Spleen (tissue), 11 donors: ENCODE data around the gene ADD3. TPM values are rescaled to one million over a fixed set of nuclear protein-coding genes. Genes with fewer than 3 reads are reported as not detected.

Experiments used
- DNase-seq: peaks from one replicate; pipeline ENCODE4 v3.0.0-alpha.2; 2020
- H3K27ac ChIP-seq, 8 donors: fragments of 200-600 bp; sonication (generic) in 7 of 8; 1 replicate in 4 of 8; 2 replicates in 4 of 8; pipeline versions ENCODE4 v1.5.0 to v1.8.0; 2016 to 2021; ENCODE audit warnings: inconsistent platforms in 4 of 8, mild to moderate bottlenecking in 4 of 8, moderate library complexity in 1 of 8
- H3K27me3 ChIP-seq, 7 donors: fragments of 200-600 bp; sonication (generic) in 6 of 7; replicated peaks in 1 of 7; 1 replicate in 4 of 7; 2 replicates in 3 of 7; pipeline versions ENCODE4 v1.5.0 to v1.8.0; 2016 to 2021; ENCODE audit warnings: inconsistent platforms in 3 of 7, mild to moderate bottlenecking in 1 of 7
- H3K36me3 ChIP-seq, 6 donors: fragments of 200-600 bp; sonication (generic) in 5 of 6; 1 replicate in 4 of 6; 2 replicates in 2 of 6; pipeline versions ENCODE4 v1.5.0 to v1.8.0; 2016 to 2021; ENCODE audit warnings: inconsistent platforms in 2 of 6
- H3K4me1 ChIP-seq, 6 donors: fragments of 200-600 bp; sonication (generic) in 5 of 6; 1 replicate in 3 of 6; 2 replicates in 3 of 6; pipeline versions ENCODE4 v1.5.0 to v1.8.0; 2016 to 2021; ENCODE audit warnings: inconsistent platforms in 3 of 6
- H3K4me3 ChIP-seq, 8 donors: fragments of 200-600 bp; sonication (generic) in 7 of 8; 1 replicate in 4 of 8; 2 replicates in 4 of 8; pipeline versions ENCODE4 v1.5.0 to v1.8.0; 2016 to 2021; ENCODE audit warnings: inconsistent platforms in 4 of 8, mild to moderate bottlenecking in 4 of 8, moderate library complexity in 2 of 8
- H3K9me3 ChIP-seq, 8 donors: fragments of 200-600 bp; sonication (generic) in 7 of 8; 1 replicate in 4 of 8; 2 replicates in 4 of 8; pipeline versions ENCODE4 v1.5.0 to v1.8.0; 2016 to 2021; ENCODE audit warnings: inconsistent platforms in 4 of 8
- CTCF ChIP-seq, 11 experiments: fragments of 200-600 bp in 7 of 11; fragments of 450-650 bp in 4 of 11; sonication (generic) in 4 of 11; IDR thresholded peaks in 8 of 11; conservative IDR thresholded peaks in 3 of 11; 1 replicate in 7 of 11; 2 replicates in 4 of 11; pipeline versions ENCODE4 v1.4.0 to v1.8.0; 2016 to 2021; ENCODE audit warnings: antibody characterized with exemption in 11 of 11, inconsistent platforms in 4 of 11, mild to moderate bottlenecking in 1 of 11
- POLR2A ChIP-seq, 3 donors: fragments of 450-650 bp; IDR thresholded peaks; one replicate each; pipeline ENCODE4 v1.5.1; 2017; ENCODE audit warnings: antibody characterized with exemption in 3 of 3, mild to moderate bottlenecking in 1 of 3
- POLR2AphosphoS5 ChIP-seq, 3 donors: sonication (generic); formaldehyde crosslinking; IDR thresholded peaks; one replicate each; pipeline ENCODE4 v1.5.1; 2017; ENCODE audit warnings: antibody characterized with exemption in 3 of 3
- WGBS, 5 donors: extraction: QIAGEN DNeasy Blood & Tissue Kit in 3 of 5; methylation state at CpG; one replicate each; pipeline versions ENCODE4 v1.1.5 to v1.1.7; 2013 to 2018; 5-methylcytosine and 5-hydroxymethylcytosine counted together
- intact Hi-C: fragments of 100-400 bp; cut with DNase I; formaldehyde crosslinking; loops from one replicate; pipeline ENCODE4 v1.15.0; 2023; ENCODE audit warnings: low total_unique reads
- polyA plus RNA-seq, 3 donors: library from polyadenylated mRNA; stranded (reverse); fragments of 200-250 nt; gene quantifications; one replicate each; pipeline ENCODE4 v1.2.1, GENCODE V29; 2013
- total RNA-seq, 7 donors: library from RNA; depleted of rRNA in 3 of 7; stranded (reverse); fragments of >200 nt in 3 of 7; fragmentation: NEBNext Ultra II Directional in 4 of 7; extraction: Animal tissue kit (Norgen Biotek cat#: 25700) in 4 of 7; gene quantifications; one replicate each; pipeline versions ENCODE4 v1.1.0 to v1.2.1, GENCODE V29; 2016 to 2021
- donor health status: healthy with polysubstance abuse.
- donor health status: DM: no; HTN: no; CAD: no; lungs with moderate emphysema.
- donor health status: DM: no; HTN: no; CAD: no.
- donor health status: Bipolar disorder and iron deficiency.
- donor health status: healthy.
- donor health status: DM: no; HTN: no; CAD: no.
- donor health status: DM: yes; HTN: yes; CAD: no.

ADD3 gene
- total and polyA plus RNA-seq, 10 donors: 35.0 to 155 (median 94.9) TPM

GRCh38 chr10:109993551-109994330 is 14.0 kb upstream of the ADD3 start:
- no peak for DNase-seq
- H3K4me1 ChIP-seq: peaks cover 0 to 46% (median 21%) of the 10 kb centered on the region in 6 donors
- H3K9me3 ChIP-seq: no peaks in the 10 kb centered on the region
- intact Hi-C loops: no loop called here
- H3K27ac ChIP-seq: no peak overlapping the region
- H3K27me3 ChIP-seq: no peaks in the 10 kb centered on the region
- TF ChIP-seq POLR2A (IDR thresholded peaks at IDR 0.05): no peak
- no peak for TF ChIP-seq POLR2AphosphoS5 (IDR thresholded peaks at IDR 0.05)
- TF ChIP-seq CTCF (IDR thresholded peaks at IDR 0.05 in 8 of 11, conservative IDR thresholded peaks at IDR 0.05 in 3 of 11): no peak
- 93 to 97% (median 96%) methylated on average over 7 of the region's 7 CpGs for WGBS, 5 donors
- H3K4me3 ChIP-seq: no peak overlapping the region
- H3K36me3 ChIP-seq: no peaks in the 10 kb centered on the region

GRCh38 chr10:109994711-109995577 is 12.8 kb upstream of the ADD3 start:
- no peaks in the 10 kb centered on the region for H3K36me3 ChIP-seq
- no peaks in the 10 kb centered on the region for H3K9me3 ChIP-seq
- no peak for DNase-seq
- intact Hi-C loops: no loop called here
- WGBS, 5 donors: 91 to 97% (median 93%) methylated on average over 5 of the region's 5 CpGs
- H3K27ac ChIP-seq: no peak overlapping the region
- no peaks in the 10 kb centered on the region for H3K27me3 ChIP-seq
- peaks cover 0 to 46% (median 21%) of the 10 kb centered on the region in 6 donors for H3K4me1 ChIP-seq
- TF ChIP-seq POLR2A (IDR thresholded peaks at IDR 0.05) (no peak), CTCF (IDR thresholded peaks at IDR 0.05 in 8 of 11, conservative IDR thresholded peaks at IDR 0.05 in 3 of 11) (no peak), POLR2AphosphoS5 (IDR thresholded peaks at IDR 0.05) (no peak)
- no peak overlapping the region for H3K4me3 ChIP-seq

GRCh38 chr10:109995595-109995994 is 12.2 kb upstream of the ADD3 start:
- Histone ChIP-seq H3K27ac (peak overlapping the region in 1 of 8 donors; percentile 63), H3K4me3 (no peak overlapping the region), H3K27me3 (no peaks in the 10 kb centered on the region), H3K4me1 (peaks cover 0 to 46% (median 21%) of the 10 kb centered on the region in 6 donors), H3K36me3 (no peaks in the 10 kb centered on the region), H3K9me3 (no peaks in the 10 kb centered on the region)
- DNase-seq: no peak
- WGBS, 5 donors: 97 to 98% (median 97%) methylated on average over 3 of the region's 3 CpGs
- TF ChIP-seq POLR2AphosphoS5 (IDR thresholded peaks at IDR 0.05): no peak
- no peak for TF ChIP-seq POLR2A (IDR thresholded peaks at IDR 0.05)
- TF ChIP-seq CTCF (IDR thresholded peaks at IDR 0.05 in 8 of 11, conservative IDR thresholded peaks at IDR 0.05 in 3 of 11): no peak
- intact Hi-C loops: no loop called here

- peak overlapping the region in 6 of 8 donors; percentile 3 to 64 (median 52) for H3K27ac ChIP-seq
- no peaks in the 10 kb centered on the region for H3K9me3 ChIP-seq
- WGBS, 5 donors: 20 to 28% (median 23%) methylated on average over 2 of the region's 2 CpGs
- H3K4me3 ChIP-seq: peak overlapping the region in 1 of 8 donors; percentile 2
- TF ChIP-seq CTCF (IDR thresholded peaks at IDR 0.05 in 8 of 11, conservative IDR thresholded peaks at IDR 0.05 in 3 of 11) (no peak), POLR2AphosphoS5 (IDR thresholded peaks at IDR 0.05) (no peak), POLR2A (IDR thresholded peaks at IDR 0.05) (no peak)
- H3K36me3 ChIP-seq: no peaks in the 10 kb centered on the region
- peaks cover 0 to 46% (median 21%) of the 10 kb centered on the region in 6 donors for H3K4me1 ChIP-seq
- H3K27me3 ChIP-seq: no peaks in the 10 kb centered on the region
- intact Hi-C loops: no loop called here
- no peak for DNase-seq
Measured at GRCh38 chr10:109996225-109996624, 11.6 kb upstream of the ADD3 start.
